NCI-H2227 (cell line): ENCODE results near the gene ST3GAL4.
"Not testable (repeated sequence)": the region's sequence is repeated elsewhere in the genome, so short reads cannot be mapped to it uniquely, and the experiment has no call there.

Experiments used
- DNase-seq: peaks from one replicate; lab custom pipeline; 2025; ENCODE audit not compliant: unreplicated experiment; lab: John Stamatoyannopoulos, UW

ST3GAL4 gene

GRCh38 chr11:126384449-126385070 is 29.1 kb downstream of the ST3GAL4 start:
- DNase-seq = no peak

- no peak for DNase-seq
Observed at GRCh38 chr11:126385991-126386728, 30.7 kb downstream of the ST3GAL4 start.

- DNase-seq = not testable (repeated sequence)
Observed at GRCh38 chr11:126386729-126387071, 31.2 kb downstream of the ST3GAL4 start.

- DNase-seq = no peak
Observed at GRCh38 chr11:126387857-126388256, 32.4 kb downstream of the ST3GAL4 start.

GRCh38 chr11:126390272-126390867 is 34.9 kb downstream of the ST3GAL4 start:
- DNase-seq = no peak

- no peak for DNase-seq
Observed at GRCh38 chr11:126391286-126391954, 35.9 kb downstream of the ST3GAL4 start.

GRCh38 chr11:126391970-126392632 is 36.6 kb downstream of the ST3GAL4 start:
- DNase-seq = no peak

- no peak for DNase-seq
Observed at GRCh38 chr11:126392633-126393013, 37.1 kb downstream of the ST3GAL4 start.

GRCh38 chr11:126393143-126393542 is 37.7 kb downstream of the ST3GAL4 start:
- no peak for DNase-seq

GRCh38 chr11:126394036-126394435 is 38.5 kb downstream of the ST3GAL4 start:
- no peak for DNase-seq

GRCh38 chr11:126394634-126395072 is 39.2 kb downstream of the ST3GAL4 start:
- DNase-seq = not testable (repeated sequence)

- DNase-seq = not testable (repeated sequence)
Observed at GRCh38 chr11:126395784-126396183, 40.3 kb downstream of the ST3GAL4 start.

- DNase-seq = not testable (repeated sequence)
Observed at GRCh38 chr11:126396266-126396665, 40.8 kb downstream of the ST3GAL4 start.

GRCh38 chr11:126396965-126397364 is 41.5 kb downstream of the ST3GAL4 start:
- no peak for DNase-seq

GRCh38 chr11:126398296-126398695 is 42.8 kb downstream of the ST3GAL4 start:
- no peak for DNase-seq

GRCh38 chr11:126398721-126399120 is 43.2 kb downstream of the ST3GAL4 start:
- no peak for DNase-seq

GRCh38 chr11:126400019-126400418 is 44.5 kb downstream of the ST3GAL4 start:
- DNase-seq = no peak

GRCh38 chr11:126400479-126400878 is 45.0 kb downstream of the ST3GAL4 start:
- no peak for DNase-seq

- no peak for DNase-seq
Observed at GRCh38 chr11:126403022-126403581, 47.6 kb downstream of the ST3GAL4 start.

- no peak for DNase-seq
Observed at GRCh38 chr11:126403658-126404057, 48.2 kb downstream of the ST3GAL4 start.

GRCh38 chr11:126404367-126404766 is 48.9 kb downstream of the ST3GAL4 start:
- DNase-seq = no peak
